Hepatocyte (in vitro differentiated cells): ENCODE results near the gene ZNF622.

Experiments
- EZH2 ChIP-seq: fragments of 200-600 bp; sonication (generic); IDR thresholded peaks from 2 replicates; pipeline ENCODE4 v1.6.1; 2016; ENCODE audit warnings: antibody characterized with exemption, mild to moderate bottlenecking, borderline replicate concordance
- TF ChIP-seq, protein P1 (sequence below): fragments of 200-600 bp; sonication (generic); IDR thresholded peaks from 2 replicates; pipeline ENCODE4 v1.5.1; 2016; ENCODE audit warnings: antibody characterized with exemption, mild to moderate bottlenecking; ENCODE audit not compliant: poor library complexity

DNA sequence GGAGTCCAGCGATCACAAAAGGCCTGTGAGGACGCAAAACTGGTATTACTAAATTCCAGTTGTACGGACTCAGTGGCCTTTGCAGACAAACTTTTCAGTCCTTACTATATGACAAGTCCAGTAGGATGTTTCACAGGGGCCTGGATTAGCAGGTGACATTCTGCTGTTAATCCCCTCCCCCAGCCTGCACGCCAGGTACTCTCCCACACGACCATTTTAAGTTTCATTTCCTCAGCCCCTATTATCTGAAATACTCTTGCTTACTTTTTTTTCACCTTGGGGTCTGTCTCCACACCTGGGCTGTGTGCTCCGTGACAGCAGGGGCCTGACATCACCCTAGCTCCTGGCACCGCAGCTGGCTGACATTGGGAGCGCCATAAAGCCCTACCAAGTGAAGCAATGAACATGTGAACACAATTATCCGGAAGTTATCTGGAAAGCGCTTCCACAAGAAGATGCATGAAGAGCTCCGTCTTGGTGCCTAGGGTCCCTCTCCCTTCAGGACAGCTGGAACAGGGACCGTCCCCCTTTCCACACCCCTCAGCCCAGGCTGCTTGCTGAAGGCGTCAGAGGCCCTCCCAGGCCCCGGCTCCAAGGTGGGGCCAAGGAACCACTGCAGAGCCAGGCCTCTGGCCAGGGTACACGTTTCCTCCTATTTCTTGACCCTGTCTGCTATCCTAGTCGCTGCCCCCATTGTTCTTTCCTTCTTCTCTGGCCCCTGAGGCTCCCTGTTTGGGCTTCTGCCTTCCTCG lies 39.7 kb upstream of the ZNF622 start:
- TF ChIP-seq, protein P1, sequence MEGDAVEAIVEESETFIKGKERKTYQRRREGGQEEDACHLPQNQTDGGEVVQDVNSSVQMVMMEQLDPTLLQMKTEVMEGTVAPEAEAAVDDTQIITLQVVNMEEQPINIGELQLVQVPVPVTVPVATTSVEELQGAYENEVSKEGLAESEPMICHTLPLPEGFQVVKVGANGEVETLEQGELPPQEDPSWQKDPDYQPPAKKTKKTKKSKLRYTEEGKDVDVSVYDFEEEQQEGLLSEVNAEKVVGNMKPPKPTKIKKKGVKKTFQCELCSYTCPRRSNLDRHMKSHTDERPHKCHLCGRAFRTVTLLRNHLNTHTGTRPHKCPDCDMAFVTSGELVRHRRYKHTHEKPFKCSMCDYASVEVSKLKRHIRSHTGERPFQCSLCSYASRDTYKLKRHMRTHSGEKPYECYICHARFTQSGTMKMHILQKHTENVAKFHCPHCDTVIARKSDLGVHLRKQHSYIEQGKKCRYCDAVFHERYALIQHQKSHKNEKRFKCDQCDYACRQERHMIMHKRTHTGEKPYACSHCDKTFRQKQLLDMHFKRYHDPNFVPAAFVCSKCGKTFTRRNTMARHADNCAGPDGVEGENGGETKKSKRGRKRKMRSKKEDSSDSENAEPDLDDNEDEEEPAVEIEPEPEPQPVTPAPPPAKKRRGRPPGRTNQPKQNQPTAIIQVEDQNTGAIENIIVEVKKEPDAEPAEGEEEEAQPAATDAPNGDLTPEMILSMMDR, result no peak
- no peak for TF ChIP-seq EZH2
